Measurements from ENCODE around the gene SULT2B1.
A peak's percentile ranks its signal among the peaks of the same experiment; 100 is the strongest.
"Not testable (repeated sequence)": the region's sequence is repeated elsewhere in the genome, so short reads cannot be mapped to it uniquely, and the experiment has no call there.

The SULT2B1 gene

DNA sequence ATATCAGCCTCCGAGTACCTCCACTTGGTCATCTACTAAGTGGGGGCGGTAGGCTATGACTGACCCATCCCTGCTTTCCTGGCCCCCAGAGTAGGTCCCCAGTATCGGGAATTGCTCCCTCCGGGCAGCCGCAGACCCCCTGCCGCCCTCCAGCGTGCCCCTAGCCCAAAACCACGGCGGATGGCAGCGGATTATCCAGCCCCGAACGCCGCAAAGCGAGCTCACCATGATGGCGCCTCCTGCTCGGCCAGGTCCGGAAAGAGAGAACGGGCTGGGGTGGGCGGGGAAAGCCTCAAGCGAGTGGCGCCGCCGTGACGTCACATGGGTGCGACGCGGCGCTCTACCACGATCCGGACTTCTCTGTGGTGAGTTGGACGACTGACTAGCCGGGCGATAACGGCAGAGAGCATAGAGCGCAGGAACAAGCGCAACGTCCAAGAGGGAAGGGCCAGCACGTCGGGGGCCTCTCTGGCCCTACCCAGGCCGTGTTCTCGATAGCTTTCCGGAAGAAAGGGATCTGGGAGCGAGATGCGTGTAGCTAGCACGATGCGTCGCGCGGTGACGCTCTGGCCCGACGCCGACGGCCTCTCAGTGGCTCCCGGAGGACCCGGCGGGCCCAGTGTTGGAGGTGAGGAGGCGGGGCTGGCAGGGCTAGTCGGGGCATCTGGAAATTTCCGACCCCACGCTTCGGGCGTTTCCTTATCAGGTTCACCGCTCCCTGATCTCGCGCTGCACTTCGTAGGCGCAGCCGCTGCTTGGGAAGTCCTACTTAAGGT, 67.1 kb downstream of the SULT2B1 start, which contains the start of the genes RPL18 and SPHK2:
Gene RPL18 (minus strand): TSS at position 263 of the 776 bp plus-strand sequence. CDS start 35 bp downstream, at position 228.
Gene SPHK2 (plus strand): TSS at position 591 of the 776 bp plus-strand sequence. CDS start 1,009 bp downstream, outside the sequence.
- DNase-seq (ENCODE audit: low read depth): peak; percentile 99

DNA sequence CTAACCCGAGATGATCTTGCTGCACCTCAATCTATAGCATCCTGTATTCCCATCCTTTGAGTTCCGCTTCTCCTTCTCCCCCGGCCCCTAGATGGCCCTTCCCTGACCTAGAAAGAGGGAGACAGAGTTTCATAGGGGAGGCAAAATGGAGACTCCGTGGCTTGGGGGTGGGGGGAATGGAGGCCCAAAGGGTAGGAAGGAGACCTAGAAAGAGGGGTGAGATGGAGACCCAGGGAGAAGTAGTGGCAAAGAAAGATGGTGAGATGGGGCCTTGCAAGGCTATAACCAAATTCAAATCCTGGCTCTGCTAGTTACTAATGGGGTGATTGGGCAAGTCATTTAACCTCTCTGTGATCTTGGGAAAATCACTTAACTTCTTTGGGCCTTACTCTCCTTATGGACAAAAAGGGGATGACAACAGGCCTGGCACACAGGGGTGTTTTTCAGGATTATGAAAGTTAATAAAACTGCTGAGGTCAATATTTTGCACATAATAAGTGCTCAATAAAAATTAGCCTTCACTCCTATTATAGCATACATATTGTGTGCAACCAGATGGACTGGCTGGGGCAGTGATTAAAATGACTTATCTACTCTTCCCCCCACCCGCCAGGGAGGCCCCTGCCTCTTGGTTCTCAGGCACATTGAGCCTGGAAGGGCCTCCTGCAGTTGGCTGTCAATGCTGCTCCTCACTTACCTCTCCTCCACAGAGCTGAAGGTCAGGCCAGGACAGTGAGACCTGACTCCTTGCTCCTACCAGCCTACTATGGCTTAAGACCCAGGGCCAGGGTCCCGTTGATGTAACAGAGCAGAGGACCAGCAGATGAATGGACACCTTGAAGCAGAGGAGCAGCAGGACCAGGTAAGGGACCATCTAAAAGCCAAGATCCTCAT, 68.0 kb downstream of the SULT2B1 start:
- no peak for DNase-seq (ENCODE audit: low read depth)

DNA sequence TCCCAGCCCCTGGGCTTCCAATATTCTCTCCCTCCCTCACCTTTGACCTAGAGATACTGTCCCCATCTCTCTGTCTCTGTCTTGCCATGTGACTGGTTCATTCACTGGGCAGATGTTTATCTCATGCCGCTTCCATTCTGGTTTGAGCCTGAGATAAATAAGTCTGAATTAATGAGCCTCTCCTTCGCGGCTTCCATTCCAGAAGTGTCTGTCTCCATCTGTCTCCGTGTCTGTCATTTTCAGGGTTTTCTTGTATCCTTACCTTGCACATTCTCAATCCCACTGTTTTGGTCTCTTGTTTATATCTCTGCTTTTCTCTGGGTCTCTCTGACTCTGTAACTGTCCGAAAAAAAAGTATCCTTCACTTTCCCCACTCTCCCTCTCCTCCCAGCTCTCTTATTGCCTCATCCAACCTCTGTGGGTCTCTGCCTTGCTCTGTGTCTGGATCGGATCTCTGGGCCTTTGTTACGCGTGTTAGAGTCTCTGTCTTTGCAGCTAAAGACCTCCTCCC, 71.6 kb downstream of the SULT2B1 start:
- no peak for DNase-seq (ENCODE audit: low read depth)

DNA sequence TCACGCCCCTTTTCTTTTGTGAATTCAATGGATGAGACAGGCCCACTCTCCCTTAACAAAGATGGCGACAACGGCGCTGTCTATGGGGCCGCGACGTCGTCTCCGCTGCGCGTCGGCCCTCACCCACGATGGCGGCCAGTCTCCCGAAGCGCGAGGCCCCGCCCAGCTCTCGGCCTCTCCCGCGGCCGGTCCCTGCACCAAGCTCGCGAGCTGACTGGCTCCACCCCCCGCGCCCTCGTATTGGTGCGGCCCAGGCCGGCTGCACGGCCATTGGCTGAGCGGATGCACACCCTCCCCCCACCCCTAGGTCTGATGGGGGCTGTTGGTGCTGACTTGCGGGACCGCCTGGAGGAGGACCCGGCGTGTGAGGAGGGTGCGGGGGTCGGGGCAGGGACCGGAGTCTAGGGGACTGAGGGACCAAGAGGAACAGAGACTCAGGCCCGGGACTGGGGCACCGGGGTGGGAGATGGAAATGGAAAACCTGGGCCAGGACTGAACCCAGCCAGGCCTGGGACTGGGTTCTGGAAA, 72.2 kb downstream of the SULT2B1 start:
- peak; percentile 76 for DNase-seq (ENCODE audit: low read depth)

GRCh38 chr19:48624791-48625723, 73.1 kb downstream of the SULT2B1 start:
- DNase-seq (ENCODE audit: low read depth): no peak

GRCh38 chr19:48625891-48626327, 73.9 kb downstream of the SULT2B1 start:
- DNase-seq (ENCODE audit: low read depth): no peak

- DNase-seq (ENCODE audit: low read depth): no peak
These were observed 75.4 kb downstream of the SULT2B1 start for GRCh38 chr19:48627201-48627864.

DNA sequence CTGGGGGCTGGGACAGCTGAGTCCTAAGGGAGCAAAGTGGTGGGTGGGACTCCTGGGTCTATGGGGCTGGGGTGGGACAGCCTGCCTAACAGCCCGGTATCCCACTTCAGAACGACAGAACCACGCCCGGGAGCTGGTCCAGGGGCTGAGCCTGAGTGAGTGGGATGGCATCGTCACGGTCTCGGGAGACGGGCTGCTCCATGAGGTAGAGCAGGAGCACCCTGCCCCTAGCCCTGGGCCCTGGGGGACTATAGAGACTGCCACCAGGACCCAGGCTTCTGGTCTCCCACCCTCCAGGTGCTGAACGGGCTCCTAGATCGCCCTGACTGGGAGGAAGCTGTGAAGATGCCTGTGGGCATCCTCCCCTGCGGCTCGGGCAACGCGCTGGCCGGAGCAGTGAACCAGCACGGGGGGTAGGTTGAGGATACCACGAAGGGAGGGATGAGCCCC, 75.9 kb downstream of the SULT2B1 start:
- no peak for DNase-seq (ENCODE audit: low read depth)

- DNase-seq (ENCODE audit: low read depth): no peak
These were observed 76.7 kb downstream of the SULT2B1 start for GRCh38 chr19:48628486-48629296.

DNA sequence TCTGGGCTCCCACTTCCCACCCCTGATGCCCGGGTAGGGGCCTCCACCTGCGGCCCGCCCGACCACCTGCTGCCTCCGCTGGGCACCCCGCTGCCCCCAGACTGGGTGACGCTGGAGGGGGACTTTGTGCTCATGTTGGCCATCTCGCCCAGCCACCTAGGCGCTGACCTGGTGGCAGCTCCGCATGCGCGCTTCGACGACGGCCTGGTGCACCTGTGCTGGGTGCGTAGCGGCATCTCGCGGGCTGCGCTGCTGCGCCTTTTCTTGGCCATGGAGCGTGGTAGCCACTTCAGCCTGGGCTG, 77.3 kb downstream of the SULT2B1 start:
- no peak for DNase-seq (ENCODE audit: low read depth)

DNA sequence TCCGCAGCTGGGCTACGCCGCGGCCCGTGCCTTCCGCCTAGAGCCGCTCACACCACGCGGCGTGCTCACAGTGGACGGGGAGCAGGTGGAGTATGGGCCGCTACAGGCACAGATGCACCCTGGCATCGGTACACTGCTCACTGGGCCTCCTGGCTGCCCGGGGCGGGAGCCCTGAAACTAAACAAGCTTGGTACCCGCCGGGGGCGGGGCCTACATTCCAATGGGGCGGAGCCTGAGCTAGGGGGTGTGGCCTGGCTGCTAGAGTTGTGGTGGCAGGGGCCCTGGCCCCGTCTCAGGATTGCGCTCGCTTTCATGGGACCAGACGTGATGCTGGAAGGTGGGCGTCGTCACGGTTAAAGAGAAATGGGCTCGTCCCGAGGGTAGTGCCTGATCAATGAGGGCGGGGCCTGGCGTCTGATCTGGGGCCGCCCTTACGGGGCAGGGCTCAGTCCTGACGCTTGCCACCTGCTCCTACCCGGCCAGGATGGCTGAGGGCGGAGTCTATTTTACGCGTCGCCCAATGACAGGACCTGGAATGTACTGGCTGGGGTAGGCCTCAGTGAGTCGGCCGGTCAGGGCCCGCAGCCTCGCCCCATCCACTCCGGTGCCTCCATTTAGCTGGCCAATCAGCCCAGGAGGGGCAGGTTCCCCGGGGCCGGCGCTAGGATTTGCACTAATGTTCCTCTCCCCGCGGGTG, 77.8 kb downstream of the SULT2B1 start:
- DNase-seq (ENCODE audit: low read depth): no peak

DNA sequence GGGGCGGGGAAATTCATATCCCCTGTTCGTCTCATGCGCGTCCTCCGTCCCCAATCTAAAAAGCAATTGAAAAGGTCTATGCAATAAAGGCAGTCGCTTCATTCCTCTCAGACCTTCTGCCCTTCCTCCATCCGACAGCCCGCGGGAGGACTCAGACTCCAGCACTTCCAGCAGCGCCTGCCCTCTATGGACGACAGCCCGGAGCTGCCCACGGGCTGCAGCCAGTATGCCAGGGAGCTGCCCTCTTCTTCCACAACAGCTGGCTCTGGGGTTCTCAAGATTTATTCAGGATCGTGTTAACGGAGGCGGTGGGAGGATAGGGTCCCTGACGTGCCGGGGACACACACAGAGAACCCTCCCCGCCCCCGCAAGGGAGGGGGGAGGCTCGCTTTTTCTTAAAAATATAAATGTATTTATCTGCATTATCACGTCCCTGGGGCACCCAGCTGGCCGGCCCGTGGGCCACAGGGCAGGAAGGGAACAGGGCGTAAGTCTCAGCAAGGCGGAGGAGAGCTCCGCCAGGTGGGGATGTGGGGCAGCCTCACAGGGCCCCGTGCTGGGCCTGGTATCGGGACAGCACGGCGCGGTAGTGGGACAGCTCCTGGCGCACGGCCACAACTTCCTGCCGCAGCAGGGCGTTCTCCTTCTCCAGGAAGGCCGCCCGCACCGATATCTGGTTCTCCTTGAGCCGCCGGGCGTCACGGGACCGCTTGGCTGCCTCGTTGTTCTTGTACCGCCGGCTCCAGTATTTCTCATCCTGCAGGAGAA, 78.5 kb downstream of the SULT2B1 start:
- no peak for DNase-seq (ENCODE audit: low read depth)

- no peak for DNase-seq (ENCODE audit: low read depth)
These were observed 79.3 kb downstream of the SULT2B1 start for GRCh38 chr19:48631225-48631624.

- not testable (repeated sequence) for DNase-seq (ENCODE audit: low read depth)
These were observed 80.3 kb downstream of the SULT2B1 start for GRCh38 chr19:48632286-48632685.

- DNase-seq (ENCODE audit: low read depth): no peak
These were observed 80.7 kb downstream of the SULT2B1 start for GRCh38 chr19:48632692-48633147.

GRCh38 chr19:48633148-48634035, 81.4 kb downstream of the SULT2B1 start:
- no peak for DNase-seq (ENCODE audit: low read depth)

- no peak for DNase-seq (ENCODE audit: low read depth)
These were observed 82.0 kb downstream of the SULT2B1 start for GRCh38 chr19:48634036-48634342.
